B cell (primary cell): ENCODE measurements around the gene PSME1. TPM values are rescaled to one million over a fixed set of nuclear protein-coding genes. Genes with fewer than 3 reads are reported as not detected.

Source experiments
- ATAC-seq: fragments of 200-7000 bp; cut with Tn5 transposase; one replicate; pipeline ENCODE4 v1.10.0; 2021; ENCODE audit warnings: low read depth, mild to moderate bottlenecking, moderate number of reproducible peaks, moderate library complexity
- CTCF ChIA-PET: fragments of 350-600 bp; sonication (Branson Sonifier 250); formaldehyde crosslinking; loops from one replicate; lab custom pipeline; 2021; ENCODE audit warnings: antibody characterized with exemption, inconsistent platforms; lab: Charles Lee
- POLR2A ChIA-PET: fragments of 350-600 bp; sonication (Branson Sonifier 250); formaldehyde crosslinking; loops from one replicate; lab custom pipeline; 2021; ENCODE audit warnings: antibody characterized with exemption; lab: Charles Lee
- DNase-seq: peaks from one replicate; pipeline ENCODE4 v3.0.0; 2013
- H2AFZ ChIP-seq: 2 replicates; pipeline ENCODE4 v1.6.1; 2012; ENCODE audit warnings: mild to moderate bottlenecking, low read depth, low read length; ENCODE audit not compliant: insufficient read depth, poor library complexity, severe bottlenecking
- H3K27ac ChIP-seq, 2 donors: 1 replicate in 1 of 2; 2 replicates in 1 of 2; pipeline ENCODE4 v1.5.1; 2012 to 2013; ENCODE audit warnings: low read length in 2 of 2, mild to moderate bottlenecking in 2 of 2, moderate library complexity in 1 of 2
- H3K27me3 ChIP-seq, 4 experiments: fragments of 200-600 bp in 1 of 4; sonication (generic) in 1 of 4; replicated peaks in 1 of 4; 1 replicate in 2 of 4; 2 replicates in 2 of 4; pipeline versions ENCODE4 v1.6.1 to v1.7.0; 2013 to 2016; ENCODE audit warnings: low read length in 3 of 4, mild to moderate bottlenecking in 2 of 4, mixed read lengths in 1 of 4, moderate library complexity in 1 of 4; ENCODE audit not compliant: insufficient read depth in 4 of 4, control insufficient read depth in 3 of 4; ENCODE audit errors: control extremely low read depth in 1 of 4
- H3K36me3 ChIP-seq, 2 experiments: replicated peaks in 1 of 2; 1 replicate in 1 of 2; 2 replicates in 1 of 2; pipeline versions ENCODE4 v1.6.1 to v1.7.1; 2013; ENCODE audit warnings: low read length in 1 of 2; ENCODE audit not compliant: insufficient read depth in 2 of 2, control insufficient read depth in 1 of 2; ENCODE audit errors: control extremely low read depth in 1 of 2, extremely low read depth in 1 of 2
- H3K4me1 ChIP-seq, 2 donors: fragments of 200-600 bp in 1 of 2; sonication (generic) in 1 of 2; 1 replicate in 1 of 2; 2 replicates in 1 of 2; pipeline versions ENCODE4 v1.5.1 to v1.6.1; 2013 to 2017; ENCODE audit warnings: low read length in 2 of 2; ENCODE audit not compliant: control insufficient read depth in 2 of 2, insufficient read depth in 2 of 2
- H3K4me2 ChIP-seq: replicated peaks from 2 replicates; pipeline ENCODE3; 2012; ENCODE audit warnings: mild to moderate bottlenecking, low read depth, low read length; ENCODE audit not compliant: poor library complexity, severe bottlenecking
- H3K4me3 ChIP-seq, 5 experiments: fragments of 200-600 bp in 1 of 5; sonication (generic) in 1 of 5; 1 replicate in 3 of 5; 2 replicates in 2 of 5; pipeline versions ENCODE4 v1.5.1 to v1.7.0; 2011 to 2016; ENCODE audit warnings: low read length in 4 of 5, mild to moderate bottlenecking in 4 of 5, low read depth in 2 of 5, control low read depth in 1 of 5, moderate library complexity in 1 of 5; ENCODE audit not compliant: insufficient read depth in 1 of 5; ENCODE audit errors: control extremely low read depth in 1 of 5, extremely low read depth in 1 of 5
- H3K79me2 ChIP-seq: fragments of 200-600 bp; sonication (generic); one replicate; pipeline ENCODE4 v1.6.0; 2016; ENCODE audit warnings: low read length; ENCODE audit not compliant: control insufficient read depth, insufficient read depth
- H3K9ac ChIP-seq: fragments of 200-600 bp; sonication (generic); 2 replicates; pipeline ENCODE4 v1.6.1; 2017; ENCODE audit warnings: mild to moderate bottlenecking, low read length, moderate library complexity
- H3K9me3 ChIP-seq, 3 donors: one replicate each; pipeline versions ENCODE4 v1.6.1 to v1.7.1; 2013; ENCODE audit warnings: low read length in 2 of 3; ENCODE audit not compliant: control insufficient read depth in 2 of 3, insufficient read depth in 1 of 3; ENCODE audit errors: control extremely low read depth in 1 of 3
- H4K20me1 ChIP-seq: 2 replicates; pipeline ENCODE4 v1.6.0; 2012; ENCODE audit warnings: mild to moderate bottlenecking, low read length; ENCODE audit not compliant: insufficient read depth, control insufficient read depth, poor library complexity, severe bottlenecking
- H3K27ac Mint-ChIP-seq: one replicate; pipeline ENCODE4 v1.8.0; 2021; ENCODE audit warnings: mixed read lengths
- H3K27me3 Mint-ChIP-seq: one replicate; pipeline ENCODE4 v1.8.0; 2021; ENCODE audit warnings: mixed read lengths
- H3K4me1 Mint-ChIP-seq: one replicate; pipeline ENCODE4 v1.8.0; 2021; ENCODE audit warnings: mixed read lengths
- H3K4me3 Mint-ChIP-seq: one replicate; pipeline ENCODE4 v1.8.0; 2021; ENCODE audit warnings: mixed read lengths
- H3K9me3 Mint-ChIP-seq: one replicate; pipeline ENCODE4 v1.8.0; 2022; ENCODE audit warnings: mixed read lengths; ENCODE audit not compliant: insufficient read depth
- EZH2 ChIP-seq: IDR thresholded peaks from 2 replicates; pipeline ENCODE4 v1.6.1; 2012; ENCODE audit warnings: borderline replicate concordance, low read depth, mild to moderate bottlenecking, moderate library complexity, low read length; ENCODE audit not compliant: insufficient read depth, poor library complexity, severe bottlenecking
- WGBS: methylation state at CpG from one replicate; pipeline ENCODE4 v1.1.5; 2013; ENCODE audit warnings: missing lambda C conversion rate; ENCODE audit not compliant: insufficient coverage; 5-methylcytosine and 5-hydroxymethylcytosine counted together
- intact Hi-C: fragments of 100-400 bp; cut with micrococcal nuclease; formaldehyde crosslinking; loops from one replicate; pipeline ENCODE4 v1.10.0; 2022
- polyA plus RNA-seq: library from polyadenylated mRNA; depleted of rRNA; stranded (reverse); fragments of >200 nt; gene quantifications from 2 replicates; pipeline ENCODE4 v1.2.3, GENCODE V29; 2012
- total RNA-seq, 2 donors: library from RNA; stranded (reverse); fragments of 120-200 nt in 1 of 2; gene quantifications; 1 replicate in 1 of 2; 2 replicates in 1 of 2; pipeline versions ENCODE4 v1.2.3 to v1.2.4, GENCODE V29; 2013 to 2022
- TF ChIP-seq, protein P1 (sequence below): fragments of 200-600 bp; IDR thresholded peaks from one replicate; pipeline ENCODE4 v1.8.0; 2022; ENCODE audit warnings: antibody characterized with exemption, mild to moderate bottlenecking

Gene PSME1
- total and polyA plus RNA-seq, 2 donors (not counting 1 experiment from before 2014, with no cell fraction given): 237 to 257 TPM

DNA sequence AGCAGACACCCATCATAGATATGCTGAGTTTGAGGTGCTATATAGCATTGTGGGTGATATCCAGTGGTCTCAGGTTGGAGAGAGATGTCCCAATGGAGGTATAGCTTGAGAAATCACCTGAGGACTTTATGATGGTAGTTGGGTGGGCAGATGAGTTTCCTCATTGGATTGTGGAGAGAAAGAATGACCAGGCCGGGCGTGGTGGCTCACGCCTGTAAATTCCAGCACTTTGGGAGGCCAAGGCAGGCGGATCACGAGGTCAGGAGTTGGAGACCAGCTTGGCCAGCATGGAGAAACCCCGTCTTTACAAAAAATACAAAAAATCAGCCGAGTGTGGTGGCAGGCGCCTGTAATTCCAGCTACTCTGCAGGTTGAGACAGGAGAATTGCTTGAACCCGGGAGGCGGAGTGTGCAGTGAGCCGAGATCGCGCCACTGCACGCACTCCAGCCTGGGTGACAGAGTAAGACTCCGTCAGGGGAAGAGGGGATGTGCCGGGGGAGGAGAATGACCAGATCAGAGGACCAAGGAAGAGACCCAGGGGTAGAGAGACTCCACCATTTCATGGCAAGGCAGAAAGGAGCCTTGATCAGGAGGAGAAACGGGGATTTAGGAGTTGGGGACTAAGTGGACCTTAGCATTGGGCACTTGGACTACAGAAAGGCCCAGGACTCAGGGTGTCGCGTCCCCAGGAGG, 42.6 kb upstream of the PSME1 start:
- H3K27me3 ChIP-seq: no peaks in the 10 kb centered on the region
- H2AFZ ChIP-seq: peak overlapping the region; percentile 92
- H3K9ac ChIP-seq: peak overlapping the region; percentile 95
- no peaks in the 10 kb centered on the region for H3K27me3 Mint-ChIP-seq
- no peaks in the 10 kb centered on the region for H3K9me3 Mint-ChIP-seq
- no peaks in the 10 kb centered on the region for H3K9me3 ChIP-seq
- H3K4me2 ChIP-seq: peak overlapping the region; percentile 95
- TF ChIP-seq, protein P1, sequence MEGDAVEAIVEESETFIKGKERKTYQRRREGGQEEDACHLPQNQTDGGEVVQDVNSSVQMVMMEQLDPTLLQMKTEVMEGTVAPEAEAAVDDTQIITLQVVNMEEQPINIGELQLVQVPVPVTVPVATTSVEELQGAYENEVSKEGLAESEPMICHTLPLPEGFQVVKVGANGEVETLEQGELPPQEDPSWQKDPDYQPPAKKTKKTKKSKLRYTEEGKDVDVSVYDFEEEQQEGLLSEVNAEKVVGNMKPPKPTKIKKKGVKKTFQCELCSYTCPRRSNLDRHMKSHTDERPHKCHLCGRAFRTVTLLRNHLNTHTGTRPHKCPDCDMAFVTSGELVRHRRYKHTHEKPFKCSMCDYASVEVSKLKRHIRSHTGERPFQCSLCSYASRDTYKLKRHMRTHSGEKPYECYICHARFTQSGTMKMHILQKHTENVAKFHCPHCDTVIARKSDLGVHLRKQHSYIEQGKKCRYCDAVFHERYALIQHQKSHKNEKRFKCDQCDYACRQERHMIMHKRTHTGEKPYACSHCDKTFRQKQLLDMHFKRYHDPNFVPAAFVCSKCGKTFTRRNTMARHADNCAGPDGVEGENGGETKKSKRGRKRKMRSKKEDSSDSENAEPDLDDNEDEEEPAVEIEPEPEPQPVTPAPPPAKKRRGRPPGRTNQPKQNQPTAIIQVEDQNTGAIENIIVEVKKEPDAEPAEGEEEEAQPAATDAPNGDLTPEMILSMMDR: no peak
- TF ChIP-seq EZH2: no peak
- peaks cover 33% of the 10 kb centered on the region for H3K79me2 ChIP-seq
- intact Hi-C loops: loop anchor here (5.0 kb wide), 1 partner anchor 526 kb away; the partner anchor contains the start of gene AP1G2
- no peaks in the 10 kb centered on the region for H4K20me1 ChIP-seq
- peaks cover 38% of the 10 kb centered on the region for H3K4me1 Mint-ChIP-seq
- DNase-seq: no peak
- peaks cover under 1 to 12% of the 10 kb centered on the region in 2 experiments for H3K36me3 ChIP-seq
- no peak for ATAC-seq
- peak overlapping the region; percentile 80 to 95 for H3K27ac ChIP-seq
- WGBS: 93% methylated on average over 17 of the region's 19 CpGs
- POLR2A ChIA-PET: interaction anchor here (0.6 to 4.1 kb wide), 11 partner anchors 12 to 150 kb away, joined by 3 to 35 read pairs (median 6); partner anchors contain the start of genes DCAF11, IRF9, NRL and PSME1
- H3K4me3 ChIP-seq: peak overlapping the region in 4 of 5 experiments; percentile 79 to 97 (median 90)
- H3K4me3 Mint-ChIP-seq: peak overlapping the region; percentile 95
- peak overlapping the region; percentile 92 for H3K27ac Mint-ChIP-seq
- H3K4me1 ChIP-seq: peaks cover 5 to 35% of the 10 kb centered on the region in 2 donors
- CTCF ChIA-PET: interaction anchor here (0.7 to 12.1 kb wide), 16 partner anchors 12 to 137 kb away, joined by 3 to 292 read pairs (median 6); partner anchors contain the start of genes DCAF11, IRF9, NRL and PSME2
